GM23338 (cell line): ENCODE results near the gene DCDC1. TPM values are rescaled to one million over a fixed set of nuclear protein-coding genes. Genes with fewer than 3 reads are reported as not detected.
A peak's percentile ranks its signal among the peaks of the same experiment; 100 is the strongest.

Experiments used
- ATAC-seq: fragments of 200-7000 bp; cut with Tn5 transposase; 3 replicates; pipeline ENCODE4 v1.9.1; 2020
- DNase-seq: peaks from one replicate; pipeline ENCODE4 v3.0.0-alpha.2; 2015; ENCODE audit warnings: low spot score
- H2AFZ ChIP-seq: fragments of 200-600 bp; sonication (generic); 2 replicates; pipeline ENCODE4 v1.8.0; 2016; ENCODE audit warnings: antibody characterized with exemption, mild to moderate bottlenecking, moderate library complexity
- H3F3A ChIP-seq: fragments of 200-600 bp; sonication (generic); replicated peaks from 2 replicates; pipeline ENCODE4 v1.8.0; 2017; ENCODE audit warnings: antibody characterized with exemption, mixed run types, low read depth
- H3K27ac ChIP-seq: fragments of 200-600 bp; sonication (generic); 2 replicates; pipeline ENCODE4 v1.6.1; 2016; ENCODE audit warnings: low read depth
- H3K27me3 ChIP-seq: fragments of 200-600 bp; sonication (generic); 2 replicates; pipeline ENCODE4 v1.8.0; 2016; ENCODE audit warnings: mild to moderate bottlenecking, mixed run types, moderate library complexity; ENCODE audit not compliant: insufficient read depth
- H3K36me3 ChIP-seq: fragments of 200-600 bp; sonication (generic); 2 replicates; pipeline ENCODE4 v1.8.0; 2016; ENCODE audit warnings: mild to moderate bottlenecking; ENCODE audit not compliant: insufficient read depth
- H3K4me1 ChIP-seq: fragments of 200-600 bp; sonication (generic); 2 replicates; pipeline ENCODE4 v1.8.0; 2016; ENCODE audit warnings: mild to moderate bottlenecking, moderate library complexity; ENCODE audit not compliant: insufficient read depth
- H3K4me2 ChIP-seq: fragments of 200-600 bp; sonication (generic); 2 replicates; pipeline ENCODE4 v1.7.1; 2017; ENCODE audit warnings: mixed run types
- H3K4me3 ChIP-seq: fragments of 200-600 bp; sonication (generic); 2 replicates; pipeline ENCODE4 v1.6.1; 2016; ENCODE audit warnings: mixed run types
- H3K79me2 ChIP-seq: fragments of 200-600 bp; sonication (generic); replicated peaks from 2 replicates; pipeline ENCODE4 v1.8.0; 2017; ENCODE audit warnings: mild to moderate bottlenecking; ENCODE audit not compliant: insufficient read depth
- H3K9me2 ChIP-seq: fragments of 200-600 bp; sonication (generic); 2 replicates; pipeline ENCODE4 v1.8.0; 2017; ENCODE audit not compliant: insufficient read depth
- H4K20me1 ChIP-seq: fragments of 200-600 bp; sonication (generic); replicated peaks from 2 replicates; pipeline ENCODE4 v1.8.0; 2017; ENCODE audit warnings: mild to moderate bottlenecking; ENCODE audit not compliant: insufficient read depth
- H3K27ac Mint-ChIP-seq: 2 replicates; pipeline ENCODE4 v1.8.0; 2020; ENCODE audit warnings: inconsistent platforms, mild to moderate bottlenecking, moderate library complexity, mixed read lengths
- H3K27me3 Mint-ChIP-seq: 3 replicates; pipeline ENCODE4 v1.8.0; 2022; ENCODE audit warnings: low read depth, mild to moderate bottlenecking, moderate library complexity, mixed read lengths, inconsistent platforms; ENCODE audit not compliant: insufficient read depth, poor library complexity
- H3K36me3 Mint-ChIP-seq: 3 replicates; pipeline ENCODE4 v1.8.0; 2021; ENCODE audit warnings: low read depth, mild to moderate bottlenecking, inconsistent platforms, moderate library complexity, mixed read lengths
- H3K4me1 Mint-ChIP-seq: 3 replicates; pipeline ENCODE4 v1.8.0; 2020; ENCODE audit warnings: mild to moderate bottlenecking, inconsistent platforms, mixed read lengths
- H3K4me3 Mint-ChIP-seq: 3 replicates; pipeline ENCODE4 v1.8.0; 2021; ENCODE audit warnings: moderate library complexity, mild to moderate bottlenecking, inconsistent platforms, mixed read lengths
- H3K9me3 Mint-ChIP-seq: 3 replicates; pipeline ENCODE4 v1.8.0; 2020; ENCODE audit warnings: moderate library complexity, mild to moderate bottlenecking, inconsistent platforms, mixed read lengths
- EZH2phosphoT487 ChIP-seq: fragments of 200-600 bp; sonication (generic); IDR thresholded peaks from one replicate; pipeline ENCODE4 v1.8.1; 2018; ENCODE audit warnings: antibody characterized with exemption; ENCODE audit not compliant: unreplicated experiment
- ZNF114 ChIP-seq: fragments of 250-450 bp; sonication (Bioruptor Pico); IDR thresholded peaks from 2 replicates; pipeline ENCODE4 v1.5.0; 2020; ENCODE audit warnings: mild to moderate bottlenecking, moderate library complexity
- ZNF462 ChIP-seq: fragments of 250-450 bp; sonication (Bioruptor Pico); IDR thresholded peaks from 2 replicates; pipeline ENCODE4 v1.5.0; 2020; ENCODE audit warnings: mild to moderate bottlenecking, moderate library complexity
- polyA plus RNA-seq: library from polyadenylated mRNA; unstranded; fragments of >200 nt; fragmentation: Nextera tagmentation; extraction: Ambion mirVana; gene quantifications from 2 replicates; pipeline ENCODE4 v1.2.1, GENCODE V29; 2016
- total RNA-seq: library from RNA; depleted of rRNA; stranded (reverse); fragments of >200 nt; shearing (Covaris generic); gene quantifications from 2 replicates; pipeline ENCODE4 v1.2.3, GENCODE V29; 2014
- TF ChIP-seq, protein P1 (sequence below), 2 experiments: fragments of 200-600 bp in 1 of 2; sonication (generic) in 1 of 2; conservative IDR thresholded peaks; 2 replicates each; pipeline versions ENCODE4 v1.5.1 to v1.6.1; 2016 to 2017; ENCODE audit warnings: antibody characterized with exemption in 2 of 2, low read depth in 2 of 2, mild to moderate bottlenecking in 2 of 2, moderate library complexity in 1 of 2

DCDC1 gene
- total and polyA plus RNA-seq, 2 experiments from 2014 or later = 0.56 to 0.58 TPM

DNA sequence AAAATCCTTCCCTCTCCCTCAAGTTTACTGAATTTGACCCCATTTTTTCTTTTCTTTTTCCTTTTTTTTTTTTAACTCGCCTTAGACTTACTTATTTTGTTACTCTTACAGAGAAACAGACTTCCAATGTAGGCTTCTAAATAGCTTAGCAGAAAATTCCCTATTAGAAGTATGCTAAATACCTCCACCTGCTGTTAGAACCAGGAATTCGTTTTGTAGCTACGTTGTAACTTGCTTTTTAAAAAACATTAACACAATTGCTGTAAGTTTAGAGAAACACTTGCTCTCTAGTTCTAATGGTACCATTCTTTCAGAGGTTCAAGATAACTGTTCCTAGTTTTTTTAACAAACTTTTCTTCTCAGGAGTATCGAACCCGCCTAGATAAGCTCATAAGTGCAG lies 324.2 kb downstream of the DCDC1 start:
- no peak overlapping the region for H2AFZ ChIP-seq
- Mint-ChIP-seq H3K4me1 (peaks cover 8% of the 10 kb centered on the region), H3K27me3 (no peaks in the 10 kb centered on the region)

More for the DNA sequence above, 324.2 kb downstream of the DCDC1 start:
- Histone ChIP-seq H3F3A (no peaks in the 10 kb centered on the region), H3K27ac (no peak overlapping the region), H3K4me2 (no peak overlapping the region), H3K4me3 (no peak overlapping the region), H3K36me3 (no peaks in the 10 kb centered on the region), H3K79me2 (no peaks in the 10 kb centered on the region), H3K27me3 (no peaks in the 10 kb centered on the region), H4K20me1 (no peaks in the 10 kb centered on the region), H3K4me1 (0 out of 2 replicates have a peak, but pooled peaks cover under 1% of the 10 kb centered on the region), H3K9me2 (peaks cover 4% of the 10 kb centered on the region)
- no peaks in the 10 kb centered on the region; the same call in 2 of the 3 replicates for H3K9me3 Mint-ChIP-seq
- peak; percentile 71 for DNase-seq
- no peak overlapping the region for H3K4me3 Mint-ChIP-seq
- TF ChIP-seq ZNF462 (CRISPR knock-in tag) = no peak
- no peak for TF ChIP-seq ZNF114 (CRISPR knock-in tag)
- no peak for TF ChIP-seq EZH2phosphoT487
- TF ChIP-seq, protein P1, sequence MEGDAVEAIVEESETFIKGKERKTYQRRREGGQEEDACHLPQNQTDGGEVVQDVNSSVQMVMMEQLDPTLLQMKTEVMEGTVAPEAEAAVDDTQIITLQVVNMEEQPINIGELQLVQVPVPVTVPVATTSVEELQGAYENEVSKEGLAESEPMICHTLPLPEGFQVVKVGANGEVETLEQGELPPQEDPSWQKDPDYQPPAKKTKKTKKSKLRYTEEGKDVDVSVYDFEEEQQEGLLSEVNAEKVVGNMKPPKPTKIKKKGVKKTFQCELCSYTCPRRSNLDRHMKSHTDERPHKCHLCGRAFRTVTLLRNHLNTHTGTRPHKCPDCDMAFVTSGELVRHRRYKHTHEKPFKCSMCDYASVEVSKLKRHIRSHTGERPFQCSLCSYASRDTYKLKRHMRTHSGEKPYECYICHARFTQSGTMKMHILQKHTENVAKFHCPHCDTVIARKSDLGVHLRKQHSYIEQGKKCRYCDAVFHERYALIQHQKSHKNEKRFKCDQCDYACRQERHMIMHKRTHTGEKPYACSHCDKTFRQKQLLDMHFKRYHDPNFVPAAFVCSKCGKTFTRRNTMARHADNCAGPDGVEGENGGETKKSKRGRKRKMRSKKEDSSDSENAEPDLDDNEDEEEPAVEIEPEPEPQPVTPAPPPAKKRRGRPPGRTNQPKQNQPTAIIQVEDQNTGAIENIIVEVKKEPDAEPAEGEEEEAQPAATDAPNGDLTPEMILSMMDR (conservative IDR thresholded peaks at IDR 0.05; ENCODE audit: low read depth in 2 of 2) = peak; percentile 53 to 80
- H3K27ac Mint-ChIP-seq = no peak overlapping the region
- no peak; the same call in 2 of the 3 replicates for ATAC-seq
- no peaks in the 10 kb centered on the region for H3K36me3 Mint-ChIP-seq
